ENCODE measurements around the gene RADIL. TPM values are rescaled to one million over a fixed set of nuclear protein-coding genes. Genes with fewer than 3 reads are reported as not detected.
A peak's percentile ranks its signal among the peaks of the same experiment; 100 is the strongest.

Gene RADIL
- total and polyA plus RNA-seq, 9 of the 15 experiments (the other 6 are each of a cell fraction or from before 2014, with no cell fraction given): 0.06 to 8.1 (median 1.9) TPM; not detected in 1

GRCh38 chr7:4883372-4884144, at the start of gene RADIL (continued):
- TF ChIP-seq ZNF318 (IDR thresholded peaks at IDR 0.05; ENCODE audit: borderline replicate concordance in 1 of 2, low read depth in 1 of 2) (no peak), PRMT5 (CRISPR knock-in tag; IDR thresholded peaks at IDR 0.05) (no peak), NR2C2 (CRISPR knock-in tag; IDR thresholded peaks at IDR 0.05) (no peak), NR2C2 (tag; IDR thresholded peaks at IDR 0.05) (no peak), BRF1 (IDR thresholded peaks at IDR 0.05; ENCODE audit: borderline replicate concordance, extremely low read depth, insufficient read length) (no peak), KAT8 (IDR thresholded peaks at IDR 0.05; ENCODE audit: low read depth) (no peak), TARDBP (IDR thresholded peaks at IDR 0.05) (peak; percentile 37; the same call in 1 of the 2 replicates), GATAD2B (IDR thresholded peaks at IDR 0.05; ENCODE audit: borderline replicate concordance) (peak; percentile 88), HNRNPLL (IDR thresholded peaks at IDR 0.05; ENCODE audit: low read depth, low read length, poor library complexity, severe bottlenecking) (no peak), MLLT1 (IDR thresholded peaks at IDR 0.05) (no peak), ZNF583 (CRISPR knock-in tag; IDR thresholded peaks at IDR 0.05) (no peak), LARP7 (IDR thresholded peaks at IDR 0.05) (no peak), ZC3H11A (IDR thresholded peaks at IDR 0.05; ENCODE audit: low read depth, low read length) (no peak), RBM15 (IDR thresholded peaks at IDR 0.05; ENCODE audit: insufficient read depth, low read length) (no peak), POLR2G (IDR thresholded peaks at IDR 0.05; ENCODE audit: low read depth, low read length) (peak; percentile 83), FOSL1 (tag; conservative IDR thresholded peaks at IDR 0.05) (no peak), MCM3 (IDR thresholded peaks at IDR 0.05) (no peak)
- TF ChIP-seq, protein P1, sequence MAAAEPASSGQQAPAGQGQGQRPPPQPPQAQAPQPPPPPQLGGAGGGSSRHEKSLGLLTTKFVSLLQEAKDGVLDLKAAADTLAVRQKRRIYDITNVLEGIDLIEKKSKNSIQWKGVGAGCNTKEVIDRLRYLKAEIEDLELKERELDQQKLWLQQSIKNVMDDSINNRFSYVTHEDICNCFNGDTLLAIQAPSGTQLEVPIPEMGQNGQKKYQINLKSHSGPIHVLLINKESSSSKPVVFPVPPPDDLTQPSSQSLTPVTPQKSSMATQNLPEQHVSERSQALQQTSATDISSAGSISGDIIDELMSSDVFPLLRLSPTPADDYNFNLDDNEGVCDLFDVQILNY (CRISPR knock-in tag; IDR thresholded peaks at IDR 0.05): no peak
